Hepatocyte (in vitro differentiated cells): ENCODE measurements around the gene RASGRF2. TPM values are rescaled to one million over a fixed set of nuclear protein-coding genes. Genes with fewer than 3 reads are reported as not detected.

Experiments used
- DNase-seq: peaks from one replicate; pipeline ENCODE4 v3.0.0-alpha.2; 2016; ENCODE audit warnings: low spot score
- H2AFZ ChIP-seq: fragments of 200-600 bp; sonication (generic); 2 replicates; pipeline ENCODE4 v1.6.0; 2016; ENCODE audit warnings: antibody characterized with exemption, mild to moderate bottlenecking
- H3K27ac ChIP-seq: fragments of 200-600 bp; sonication (generic); 2 replicates; pipeline ENCODE4 v1.5.1; 2016; ENCODE audit warnings: mild to moderate bottlenecking
- H3K27me3 ChIP-seq: fragments of 200-600 bp; sonication (generic); 2 replicates; pipeline ENCODE4 v1.6.1; 2016
- H3K36me3 ChIP-seq: fragments of 200-600 bp; sonication (generic); replicated peaks from 2 replicates; pipeline ENCODE4 v1.5.1; 2016; ENCODE audit warnings: low read depth; ENCODE audit not compliant: insufficient read depth
- H3K4me1 ChIP-seq: fragments of 200-600 bp; sonication (generic); 2 replicates; pipeline ENCODE4 v1.5.1; 2016; ENCODE audit warnings: mild to moderate bottlenecking, moderate library complexity; ENCODE audit not compliant: insufficient read depth
- H3K4me2 ChIP-seq: fragments of 200-600 bp; sonication (generic); 2 replicates; pipeline ENCODE4 v1.6.0; 2016
- H3K4me3 ChIP-seq: fragments of 200-600 bp; sonication (generic); 2 replicates; pipeline ENCODE4 v1.5.1; 2016; ENCODE audit warnings: mild to moderate bottlenecking
- H3K79me2 ChIP-seq: fragments of 200-600 bp; sonication (generic); 2 replicates; pipeline ENCODE4 v1.6.0; 2017; ENCODE audit warnings: mild to moderate bottlenecking
- H3K9me2 ChIP-seq: fragments of 200-600 bp; sonication (generic); replicated peaks from 2 replicates; pipeline ENCODE4 v1.6.0; 2017; ENCODE audit warnings: mild to moderate bottlenecking; ENCODE audit not compliant: insufficient read depth
- H3K9me3 ChIP-seq: fragments of 200-600 bp; sonication (generic); 2 replicates; pipeline ENCODE4 v1.5.1; 2016; ENCODE audit warnings: low read depth, mild to moderate bottlenecking
- H4K20me1 ChIP-seq: fragments of 200-600 bp; sonication (generic); 2 replicates; pipeline ENCODE4 v1.6.0; 2016; ENCODE audit warnings: mild to moderate bottlenecking; ENCODE audit not compliant: insufficient read depth, poor library complexity, severe bottlenecking
- EZH2 ChIP-seq: fragments of 200-600 bp; sonication (generic); IDR thresholded peaks from 2 replicates; pipeline ENCODE4 v1.6.1; 2016; ENCODE audit warnings: antibody characterized with exemption, mild to moderate bottlenecking, borderline replicate concordance
- EZH2phosphoT487 ChIP-seq: fragments of 200-600 bp; sonication (generic); IDR thresholded peaks from one replicate; pipeline ENCODE4 v1.6.1; 2018; ENCODE audit warnings: antibody characterized with exemption, mild to moderate bottlenecking, low read depth, moderate library complexity; ENCODE audit not compliant: unreplicated experiment, severe bottlenecking
- WGBS: methylation state at CpG from one replicate; pipeline ENCODE4 v1.1.6; 2016; ENCODE audit warnings: low lambda C conversion rate; ENCODE audit errors: missing lambda C conversion rate; 5-methylcytosine and 5-hydroxymethylcytosine counted together
- polyA plus RNA-seq: library from polyadenylated mRNA; unstranded; fragments of >200 nt; fragmentation: Nextera tagmentation; extraction: Ambion mirVana; gene quantifications from 2 replicates; pipeline ENCODE4 v1.2.1, GENCODE V29; 2016
- total RNA-seq: library from RNA; depleted of rRNA; stranded (reverse); fragments of >200 nt; gene quantifications from 2 replicates; pipeline ENCODE4 v1.2.3, GENCODE V29; 2014
- TF ChIP-seq, protein P1 (sequence below): fragments of 200-600 bp; sonication (generic); IDR thresholded peaks from 2 replicates; pipeline ENCODE4 v1.5.1; 2016; ENCODE audit warnings: antibody characterized with exemption, mild to moderate bottlenecking; ENCODE audit not compliant: poor library complexity

The RASGRF2 gene
- total and polyA plus RNA-seq, 2 experiments from 2014 or later: 2.0 to 3.3 TPM

DNA sequence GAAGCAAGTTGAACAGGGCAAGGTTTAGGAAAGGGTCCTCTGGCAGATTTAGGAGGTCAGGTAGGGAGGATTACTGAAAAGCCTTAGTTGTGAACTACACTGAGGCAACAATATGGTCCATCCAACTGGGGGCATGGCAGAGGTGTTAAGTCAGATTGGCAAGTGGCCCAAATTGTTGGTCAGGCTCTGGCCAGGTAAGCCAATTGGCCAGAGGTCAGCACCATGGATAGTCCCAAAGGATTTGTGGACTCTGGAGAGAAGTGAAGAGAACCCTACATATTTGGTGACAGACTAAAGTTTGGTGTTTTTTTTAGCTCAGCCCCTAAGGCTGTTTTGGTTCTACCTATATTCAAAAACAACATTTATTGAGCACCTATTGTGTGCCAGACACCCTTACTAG, 39.1 kb upstream of the RASGRF2 start:
- Histone ChIP-seq H3K27me3 (no peaks in the 10 kb centered on the region), H3K79me2 (no peaks in the 10 kb centered on the region), H3K9me3 (no peaks in the 10 kb centered on the region), H3K36me3 (no peaks in the 10 kb centered on the region), H3K4me2 (no peak overlapping the region), H2AFZ (no peak overlapping the region), H3K9me2 (no peaks in the 10 kb centered on the region), H3K27ac (no peak overlapping the region), H4K20me1 (no peaks in the 10 kb centered on the region), H3K4me1 (peaks cover 10% of the 10 kb centered on the region), H3K4me3 (no peak overlapping the region)
- TF ChIP-seq, protein P1, sequence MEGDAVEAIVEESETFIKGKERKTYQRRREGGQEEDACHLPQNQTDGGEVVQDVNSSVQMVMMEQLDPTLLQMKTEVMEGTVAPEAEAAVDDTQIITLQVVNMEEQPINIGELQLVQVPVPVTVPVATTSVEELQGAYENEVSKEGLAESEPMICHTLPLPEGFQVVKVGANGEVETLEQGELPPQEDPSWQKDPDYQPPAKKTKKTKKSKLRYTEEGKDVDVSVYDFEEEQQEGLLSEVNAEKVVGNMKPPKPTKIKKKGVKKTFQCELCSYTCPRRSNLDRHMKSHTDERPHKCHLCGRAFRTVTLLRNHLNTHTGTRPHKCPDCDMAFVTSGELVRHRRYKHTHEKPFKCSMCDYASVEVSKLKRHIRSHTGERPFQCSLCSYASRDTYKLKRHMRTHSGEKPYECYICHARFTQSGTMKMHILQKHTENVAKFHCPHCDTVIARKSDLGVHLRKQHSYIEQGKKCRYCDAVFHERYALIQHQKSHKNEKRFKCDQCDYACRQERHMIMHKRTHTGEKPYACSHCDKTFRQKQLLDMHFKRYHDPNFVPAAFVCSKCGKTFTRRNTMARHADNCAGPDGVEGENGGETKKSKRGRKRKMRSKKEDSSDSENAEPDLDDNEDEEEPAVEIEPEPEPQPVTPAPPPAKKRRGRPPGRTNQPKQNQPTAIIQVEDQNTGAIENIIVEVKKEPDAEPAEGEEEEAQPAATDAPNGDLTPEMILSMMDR: no peak
- TF ChIP-seq EZH2phosphoT487: no peak
- no peak for TF ChIP-seq EZH2
- no peak for DNase-seq

DNA sequence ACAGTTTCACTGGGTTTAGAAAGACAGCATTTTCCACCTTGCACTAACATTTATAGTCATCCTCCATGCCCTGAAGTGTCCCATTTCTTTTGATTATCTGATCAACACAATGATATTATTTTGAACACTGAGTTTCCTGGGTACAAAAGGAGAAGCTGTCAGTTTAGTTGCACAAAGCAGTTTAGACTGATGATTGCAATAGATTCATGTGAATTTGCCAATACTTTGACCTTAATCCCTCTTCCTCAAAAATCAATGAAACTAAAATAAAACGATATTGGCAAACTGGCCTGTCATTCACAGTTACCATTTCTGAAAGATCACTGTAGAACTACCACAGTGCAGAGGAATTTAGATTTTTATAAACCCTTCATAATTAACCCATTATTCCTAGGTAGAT, 34.2 kb upstream of the RASGRF2 start:
- H3K4me1 ChIP-seq: no peaks in the 10 kb centered on the region
- H3K36me3 ChIP-seq: no peaks in the 10 kb centered on the region
- H2AFZ ChIP-seq: no peak overlapping the region
- H3K9me3 ChIP-seq: no peaks in the 10 kb centered on the region
- no peaks in the 10 kb centered on the region for H3K79me2 ChIP-seq
- H3K4me2 ChIP-seq: no peak overlapping the region
- H3K4me3 ChIP-seq: no peak overlapping the region
- no peak for TF ChIP-seq EZH2
- no peak for TF ChIP-seq EZH2phosphoT487
- TF ChIP-seq, protein P1: no peak
- no peaks in the 10 kb centered on the region for H3K27me3 ChIP-seq
- 83% methylated on average over 1 of the region's 1 CpG for WGBS
- H3K9me2 ChIP-seq: no peaks in the 10 kb centered on the region
- H3K27ac ChIP-seq: no peak overlapping the region
- H4K20me1 ChIP-seq: no peaks in the 10 kb centered on the region
- DNase-seq: no peak

- no peaks in the 10 kb centered on the region for H4K20me1 ChIP-seq
- no peak for DNase-seq
- TF ChIP-seq, protein P1: no peak
- no peak for TF ChIP-seq EZH2
- TF ChIP-seq EZH2phosphoT487: no peak
- no peak overlapping the region for H3K4me2 ChIP-seq
- no peaks in the 10 kb centered on the region for H3K9me3 ChIP-seq
- no peaks in the 10 kb centered on the region for H3K79me2 ChIP-seq
- 92% methylated on average over 1 of the region's 1 CpG for WGBS
- no peaks in the 10 kb centered on the region for H3K36me3 ChIP-seq
- H3K27me3 ChIP-seq: no peaks in the 10 kb centered on the region
- no peaks in the 10 kb centered on the region for H3K4me1 ChIP-seq
- no peak overlapping the region for H3K27ac ChIP-seq
- H2AFZ ChIP-seq: no peak overlapping the region
- H3K9me2 ChIP-seq: no peaks in the 10 kb centered on the region
- H3K4me3 ChIP-seq: no peak overlapping the region
Measured at GRCh38 chr5:80926536-80926935, 33.6 kb upstream of the RASGRF2 start.
